H9 (cell line): Measurements from ENCODE around the gene MYCBPAP. TPM values are rescaled to one million over a fixed set of nuclear protein-coding genes. Genes with fewer than 3 reads are reported as not detected.

ENCODE experiments used
- DNase-seq: peaks from one replicate; pipeline ENCODE4 v3.0.0-alpha.2; 2017
- H2AFZ ChIP-seq: one replicate; pipeline ENCODE4 v1.6.1; 2013; ENCODE audit warnings: mild to moderate bottlenecking, low read length, control low read depth, moderate library complexity
- H2AK5ac ChIP-seq: 2 replicates; pipeline ENCODE4 v1.6.1; 2013; ENCODE audit warnings: low read length, control low read depth, mixed read lengths; ENCODE audit not compliant: insufficient read length
- H2BK120ac ChIP-seq: one replicate; pipeline ENCODE4 v1.6.1; 2013; ENCODE audit warnings: low read depth, mild to moderate bottlenecking, low read length, control low read depth, inconsistent platforms; ENCODE audit not compliant: poor library complexity, severe bottlenecking
- H2BK12ac ChIP-seq: 2 replicates; pipeline ENCODE4 v1.6.1; 2013; ENCODE audit warnings: low read length, control low read depth, mixed read lengths, low read depth; ENCODE audit not compliant: insufficient read length
- H2BK15ac ChIP-seq: 2 replicates; pipeline ENCODE4 v1.6.1; 2013; ENCODE audit warnings: low read depth, low read length, control low read depth
- H2BK20ac ChIP-seq: one replicate; pipeline ENCODE4 v1.6.1; 2013; ENCODE audit warnings: low read depth, mild to moderate bottlenecking, low read length, control low read depth, inconsistent platforms; ENCODE audit not compliant: poor library complexity, severe bottlenecking
- H2BK5ac ChIP-seq: 2 replicates; pipeline ENCODE4 v1.6.1; 2013; ENCODE audit warnings: low read length, control low read depth, mixed read lengths; ENCODE audit not compliant: insufficient read length
- H3K14ac ChIP-seq: 2 replicates; pipeline ENCODE4 v1.6.1; 2013; ENCODE audit warnings: low read length, control low read depth; ENCODE audit not compliant: insufficient read depth
- H3K18ac ChIP-seq: 2 replicates; pipeline ENCODE4 v1.6.1; 2013; ENCODE audit warnings: low read depth, mild to moderate bottlenecking, mixed read lengths, low read length, control low read depth; ENCODE audit not compliant: insufficient read length
- H3K23ac ChIP-seq: 2 replicates; pipeline ENCODE4 v1.6.1; 2013; ENCODE audit warnings: low read length, control low read depth, mixed read lengths, low read depth; ENCODE audit not compliant: insufficient read length
- H3K23me2 ChIP-seq: 2 replicates; pipeline ENCODE4 v1.6.1; 2013; ENCODE audit warnings: low read depth, mild to moderate bottlenecking, mixed read lengths, low read length, control low read depth; ENCODE audit not compliant: insufficient read length, poor library complexity, severe bottlenecking
- H3K27ac ChIP-seq: 2 replicates; pipeline ENCODE4 v1.5.1; 2013; ENCODE audit warnings: low read length, control low read depth, mixed read lengths, low read depth; ENCODE audit not compliant: insufficient read length
- H3K27me3 ChIP-seq: 2 replicates; pipeline ENCODE4 v1.6.1; 2013; ENCODE audit warnings: low read length, control low read depth, inconsistent platforms; ENCODE audit not compliant: insufficient read depth
- H3K4ac ChIP-seq: 2 replicates; pipeline ENCODE4 v1.6.1; 2013; ENCODE audit warnings: low read depth, mild to moderate bottlenecking, control low read depth, inconsistent platforms, low read length, moderate library complexity
- H3K4me1 ChIP-seq: 2 replicates; pipeline ENCODE4 v1.6.1; 2013; ENCODE audit warnings: low read length, control low read depth, inconsistent platforms; ENCODE audit not compliant: insufficient read depth
- H3K4me2 ChIP-seq: 2 replicates; pipeline ENCODE4 v1.6.1; 2013; ENCODE audit warnings: low read length, control low read depth, mixed read lengths; ENCODE audit not compliant: insufficient read length, insufficient read depth
- H3K56ac ChIP-seq: 2 replicates; pipeline ENCODE4 v1.6.1; 2013; ENCODE audit warnings: low read depth, mild to moderate bottlenecking, mixed read lengths, low read length, control low read depth; ENCODE audit not compliant: insufficient read length
- H3K79me1 ChIP-seq: 2 replicates; pipeline ENCODE4 v1.6.1; 2013; ENCODE audit warnings: low read depth, mild to moderate bottlenecking, moderate library complexity, low read length, control low read depth, inconsistent platforms; ENCODE audit not compliant: insufficient read depth, poor library complexity, severe bottlenecking
- H3K79me2 ChIP-seq: 2 replicates; pipeline ENCODE4 v1.6.1; 2013; ENCODE audit warnings: low read length, control low read depth, inconsistent platforms; ENCODE audit not compliant: insufficient read depth
- H3K9ac ChIP-seq: 2 replicates; pipeline ENCODE4 v1.6.1; 2013; ENCODE audit warnings: low read length, control low read depth, mixed read lengths; ENCODE audit not compliant: insufficient read length; ENCODE audit errors: extremely low read depth
- H3K9me3 ChIP-seq: one replicate; pipeline ENCODE4 v1.6.1; 2013; ENCODE audit warnings: low read depth, low read length, inconsistent platforms; ENCODE audit not compliant: control insufficient read depth
- H3T11ph ChIP-seq: one replicate; pipeline ENCODE4 v1.6.1; 2013; ENCODE audit warnings: mild to moderate bottlenecking, low read length, control low read depth, inconsistent platforms
- H4K20me1 ChIP-seq: one replicate; pipeline ENCODE4 v1.6.1; 2013; ENCODE audit not compliant: control insufficient read depth, insufficient read length, insufficient read depth
- H4K5ac ChIP-seq: 2 replicates; pipeline ENCODE4 v1.6.1; 2013; ENCODE audit warnings: low read depth, mild to moderate bottlenecking, mixed read lengths, low read length, control low read depth; ENCODE audit not compliant: insufficient read length
- H4K8ac ChIP-seq: replicated peaks from 2 replicates; pipeline ENCODE4 v1.6.1; 2013; ENCODE audit warnings: low read length, control low read depth, mixed read lengths, low read depth; ENCODE audit not compliant: insufficient read length
- H4K91ac ChIP-seq: 2 replicates; pipeline ENCODE4 v1.6.1; 2013; ENCODE audit warnings: low read depth, mild to moderate bottlenecking, moderate library complexity, mixed read lengths, low read length, control low read depth; ENCODE audit not compliant: insufficient read length
- H3K27ac Mint-ChIP-seq, 3 experiments: 2 replicates in 2 of 3; 3 replicates in 1 of 3; pipeline ENCODE4 v1.8.0; 2020 to 2021; ENCODE audit warnings: mixed read lengths in 3 of 3, mild to moderate bottlenecking in 1 of 3, moderate library complexity in 1 of 3
- H3K27me3 Mint-ChIP-seq: 2 replicates; pipeline ENCODE4 v1.8.0; 2021; ENCODE audit warnings: low read depth, mild to moderate bottlenecking, moderate library complexity, mixed read lengths
- H3K36me3 Mint-ChIP-seq, 3 experiments: 2 replicates in 2 of 3; 3 replicates in 1 of 3; pipeline ENCODE4 v1.8.0; 2020 to 2021; ENCODE audit warnings: low read depth in 3 of 3, mixed read lengths in 3 of 3; ENCODE audit not compliant: insufficient read depth in 1 of 3
- H3K4me1 Mint-ChIP-seq, 2 experiments: 2 replicates each; pipeline ENCODE4 v1.8.0; 2020; ENCODE audit warnings: mixed read lengths in 2 of 2
- H3K4me3 Mint-ChIP-seq, 2 experiments: 2 replicates in 1 of 2; 3 replicates in 1 of 2; pipeline ENCODE4 v1.8.0; 2020 to 2021; ENCODE audit warnings: mild to moderate bottlenecking in 2 of 2, mixed read lengths in 2 of 2, moderate library complexity in 1 of 2
- H3K9me3 Mint-ChIP-seq, 2 experiments: 2 replicates in 1 of 2; 3 replicates in 1 of 2; pipeline ENCODE4 v1.8.0; 2020; ENCODE audit warnings: mild to moderate bottlenecking in 2 of 2, mixed read lengths in 2 of 2, moderate library complexity in 1 of 2
- WGBS: extraction: QIAGEN DNeasy Blood & Tissue Kit; methylation state at CpG from one replicate; pipeline ENCODE4 v1.1.7; 2013; ENCODE audit warnings: missing lambda C conversion rate, low lambda C conversion rate, mixed read lengths; ENCODE audit not compliant: insufficient read length; ENCODE audit errors: extremely low coverage; 5-methylcytosine and 5-hydroxymethylcytosine counted together
- total RNA-seq: library from RNA; stranded (reverse); gene quantifications from 2 replicates; pipeline ENCODE4 v1.2.1, GENCODE V29; 2021
- TF ChIP-seq, protein P1 (sequence below): fragments of 200-600 bp; sonication (generic); conservative IDR thresholded peaks from 3 replicates; pipeline ENCODE4 v1.8.0; 2021; ENCODE audit warnings: antibody characterized with exemption, mild to moderate bottlenecking

The MYCBPAP gene
- total RNA-seq, 1 experiment from 2014 or later, result 1.7 TPM

DNA sequence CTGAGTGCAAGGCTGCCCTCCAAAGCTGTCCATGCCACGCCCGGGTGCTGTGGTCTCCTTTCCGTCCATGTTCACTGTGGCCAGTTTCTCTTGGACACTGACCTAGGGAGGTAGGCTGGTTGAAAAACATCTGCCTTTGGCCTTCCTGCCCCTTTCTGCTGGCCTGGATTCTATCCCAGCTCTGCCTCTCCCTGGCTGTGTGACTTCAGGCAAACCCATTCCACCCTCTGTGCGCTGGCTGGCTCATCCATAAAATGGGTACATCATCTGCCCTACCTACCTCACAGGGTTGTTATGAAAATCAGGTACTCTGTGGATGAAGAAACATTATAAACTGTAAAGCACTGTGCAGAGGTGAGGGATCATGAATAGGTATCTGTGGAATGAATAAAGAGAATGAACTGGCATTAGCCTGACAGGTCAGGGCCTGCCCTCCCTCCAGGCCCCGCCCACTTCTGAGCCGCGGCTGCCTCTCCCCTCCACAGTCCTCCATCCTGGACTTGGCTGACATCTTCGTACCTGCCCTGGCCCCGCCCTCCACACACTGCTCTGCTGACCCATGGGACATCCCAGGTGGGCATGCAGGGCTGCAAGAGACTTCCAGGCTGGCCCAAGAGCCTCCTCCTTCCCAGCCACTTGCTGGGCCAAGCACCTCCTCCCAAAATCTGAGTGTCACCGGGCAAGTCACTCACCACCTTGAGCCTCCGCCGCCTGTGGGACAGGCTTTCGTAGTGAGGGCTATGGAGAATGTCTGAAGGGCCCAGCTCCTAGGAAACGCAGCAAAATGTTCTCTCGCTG lies 31.7 kb downstream of the MYCBPAP start:
- Histone ChIP-seq H2BK120ac (no peak overlapping the region), H3K4ac (no peak overlapping the region), H3K56ac (no peak overlapping the region), H4K8ac (no peak overlapping the region), H4K5ac (no peak overlapping the region), H3K23ac (no peak overlapping the region), H2BK5ac (no peak overlapping the region), H2BK15ac (no peak overlapping the region), H3K79me1 (no peaks in the 10 kb centered on the region), H3K23me2 (peaks cover 8% of the 10 kb centered on the region), H2BK12ac (no peak overlapping the region), H3K79me2 (no peaks in the 10 kb centered on the region), H3K27ac (no peak overlapping the region), H3T11ph (no peak overlapping the region), H3K4me2 (no peak overlapping the region), H3K9me3 (no peaks in the 10 kb centered on the region), H2AK5ac (no peak overlapping the region), H3K27me3 (no peaks in the 10 kb centered on the region; the same call in 1 of the 2 replicates), H3K4me1 (0 out of 2 replicates have a peak, but pooled peaks cover 2% of the 10 kb centered on the region), H3K9ac (no peak overlapping the region), H3K14ac (no peak overlapping the region), H3K18ac (no peak overlapping the region), H4K20me1 (no peaks in the 10 kb centered on the region), H2AFZ (no peak overlapping the region), H2BK20ac (no peak overlapping the region), H4K91ac (no peak overlapping the region)
- TF ChIP-seq, protein P1, sequence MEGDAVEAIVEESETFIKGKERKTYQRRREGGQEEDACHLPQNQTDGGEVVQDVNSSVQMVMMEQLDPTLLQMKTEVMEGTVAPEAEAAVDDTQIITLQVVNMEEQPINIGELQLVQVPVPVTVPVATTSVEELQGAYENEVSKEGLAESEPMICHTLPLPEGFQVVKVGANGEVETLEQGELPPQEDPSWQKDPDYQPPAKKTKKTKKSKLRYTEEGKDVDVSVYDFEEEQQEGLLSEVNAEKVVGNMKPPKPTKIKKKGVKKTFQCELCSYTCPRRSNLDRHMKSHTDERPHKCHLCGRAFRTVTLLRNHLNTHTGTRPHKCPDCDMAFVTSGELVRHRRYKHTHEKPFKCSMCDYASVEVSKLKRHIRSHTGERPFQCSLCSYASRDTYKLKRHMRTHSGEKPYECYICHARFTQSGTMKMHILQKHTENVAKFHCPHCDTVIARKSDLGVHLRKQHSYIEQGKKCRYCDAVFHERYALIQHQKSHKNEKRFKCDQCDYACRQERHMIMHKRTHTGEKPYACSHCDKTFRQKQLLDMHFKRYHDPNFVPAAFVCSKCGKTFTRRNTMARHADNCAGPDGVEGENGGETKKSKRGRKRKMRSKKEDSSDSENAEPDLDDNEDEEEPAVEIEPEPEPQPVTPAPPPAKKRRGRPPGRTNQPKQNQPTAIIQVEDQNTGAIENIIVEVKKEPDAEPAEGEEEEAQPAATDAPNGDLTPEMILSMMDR, result no peak
- Mint-ChIP-seq H3K9me3 (no peaks in the 10 kb centered on the region), H3K27ac (no peak overlapping the region), H3K4me1 (peaks cover 23 to 36% of the 10 kb centered on the region in 2 experiments), H3K27me3 (peaks cover 25% of the 10 kb centered on the region), H3K36me3 (peaks cover 0 to 5% (median 0%) of the 10 kb centered on the region in 3 experiments; a peak in 3 of 7 replicates), H3K4me3 (peak overlapping the region in 1 of 2 experiments; percentile 20; a peak in 1 of 5 replicates)
- WGBS, result no CpG with 5 or more reads among the region's 15 CpGs
- peak; percentile 89 for DNase-seq
